Endothelial cell of umbilical vein (primary cell): ENCODE measurements around the gene OR9Q1. TPM values are rescaled to one million over a fixed set of nuclear protein-coding genes. Genes with fewer than 3 reads are reported as not detected.

ENCODE experiments used
- BruUV-seq: library from RNA; stranded (reverse); fragments of 400-500 nt; replicated peaks from 2 replicates; lab custom pipeline; 2021; lab: Mats Ljungman, UMichigan
- CTCF ChIA-PET: fragments of 300-600, 350-600 bp; sonication (Branson Sonifier 250); formaldehyde crosslinking; loops from one replicate; lab custom pipeline; 2021; ENCODE audit warnings: antibody characterized with exemption, inconsistent platforms; lab: Charles Lee
- POLR2A ChIA-PET: fragments of 300-600, 350-600 bp; sonication (Branson Sonifier 250); formaldehyde crosslinking; loops from one replicate; lab custom pipeline; 2021; ENCODE audit warnings: antibody characterized with exemption, inconsistent platforms; lab: Charles Lee
- DNase-seq: peaks from one replicate; pipeline ENCODE4 v3.0.0-alpha.2; 2011; ENCODE audit warnings: low read depth, low spot score
- FAIRE-seq: peaks from 2 replicates; lab custom pipeline; 2011; peaks lifted over from hg19 to GRCh38; lab: Jason Lieb, UNC
- H2AFZ ChIP-seq: 2 replicates; pipeline ENCODE4 v1.6.0; 2012; ENCODE audit warnings: low read depth, low read length, control low read depth, inconsistent platforms
- H3K27ac ChIP-seq: 2 replicates; pipeline ENCODE4 v1.5.1; 2011; ENCODE audit warnings: low read depth, mild to moderate bottlenecking, control low read depth, low read length, moderate library complexity; ENCODE audit not compliant: insufficient read depth
- H3K27me3 ChIP-seq, 2 experiments: 2 replicates each; pipeline versions ENCODE4 v1.6.0 to v1.6.1; 2011; ENCODE audit warnings: low read length in 2 of 2, mixed read lengths in 1 of 2; ENCODE audit not compliant: control insufficient read depth in 2 of 2, insufficient read depth in 2 of 2
- H3K36me3 ChIP-seq, 2 experiments: 2 replicates in 1 of 2; 3 replicates in 1 of 2; pipeline ENCODE4 v1.5.1; 2011; ENCODE audit warnings: low read length in 2 of 2, mild to moderate bottlenecking in 1 of 2, moderate library complexity in 1 of 2; ENCODE audit not compliant: control insufficient read depth in 2 of 2, insufficient read depth in 2 of 2; ENCODE audit errors: extremely low read depth in 1 of 2
- H3K4me1 ChIP-seq: 3 replicates; pipeline ENCODE4 v1.5.1; 2011; ENCODE audit warnings: mild to moderate bottlenecking, low read length; ENCODE audit not compliant: control insufficient read depth, insufficient read depth; ENCODE audit errors: extremely low read depth
- H3K4me2 ChIP-seq: 2 replicates; pipeline ENCODE4 v1.6.1; 2011; ENCODE audit warnings: low read length, control low read depth, mixed read lengths; ENCODE audit not compliant: insufficient read depth
- H3K4me3 ChIP-seq, 3 experiments: fragments of 200-600 bp in 1 of 3; sonication (generic), shearing (Covaris generic) in 1 of 3; replicated peaks in 1 of 3; 2 replicates each; pipeline ENCODE4 v1.5.1; 2011 to 2016; ENCODE audit warnings: control low read depth in 3 of 3, low read length in 3 of 3, mild to moderate bottlenecking in 2 of 3, inconsistent platforms in 1 of 3, low read depth in 1 of 3, moderate library complexity in 1 of 3; ENCODE audit not compliant: insufficient read depth in 1 of 3
- H3K79me2 ChIP-seq: 2 replicates; pipeline ENCODE4 v1.6.0; 2012; ENCODE audit warnings: low read length, inconsistent platforms; ENCODE audit not compliant: control insufficient read depth, insufficient read depth
- H3K9ac ChIP-seq: replicated peaks from 2 replicates; pipeline ENCODE3; 2011; ENCODE audit warnings: low read length, control low read depth; ENCODE audit not compliant: insufficient read depth; ENCODE audit errors: extremely low read depth
- H3K9me1 ChIP-seq: replicated peaks from 3 replicates; pipeline ENCODE4 v1.6.0; 2011; ENCODE audit warnings: mild to moderate bottlenecking, low read length; ENCODE audit not compliant: control insufficient read depth, insufficient read depth; ENCODE audit errors: extremely low read depth
- H3K9me3 ChIP-seq: replicated peaks from 2 replicates; pipeline ENCODE4 v1.5.1; 2012; ENCODE audit warnings: low read length, inconsistent platforms; ENCODE audit not compliant: control insufficient read depth, insufficient read depth
- H4K20me1 ChIP-seq: replicated peaks from 2 replicates; pipeline ENCODE3; 2011; ENCODE audit warnings: mild to moderate bottlenecking, low read length; ENCODE audit not compliant: control insufficient read depth, insufficient read depth; ENCODE audit errors: extremely low read depth
- CTCF ChIP-seq, 2 donors: IDR thresholded peaks; 1 replicate in 1 of 2; 2 replicates in 1 of 2; pipeline ENCODE4 v1.5.1; 2011; ENCODE audit warnings: low read length in 2 of 2, mild to moderate bottlenecking in 2 of 2, moderate library complexity in 2 of 2, control low read depth in 1 of 2, inconsistent platforms in 1 of 2, low read depth in 1 of 2; ENCODE audit not compliant: insufficient read depth in 1 of 2; ENCODE audit errors: extremely low read depth in 1 of 2
- EZH2 ChIP-seq: IDR thresholded peaks from 2 replicates; pipeline ENCODE4 v1.6.1; 2012; ENCODE audit warnings: borderline replicate concordance, low read depth, mild to moderate bottlenecking, moderate library complexity, low read length, inconsistent platforms; ENCODE audit not compliant: severe bottlenecking
- FOS ChIP-seq: IDR thresholded peaks from 2 replicates; pipeline ENCODE4 v1.6.1; 2011; ENCODE audit warnings: mild to moderate bottlenecking, low read length, moderate library complexity, borderline replicate concordance; ENCODE audit not compliant: insufficient read depth
- GATA2 ChIP-seq: IDR thresholded peaks from 2 replicates; pipeline ENCODE4 v1.7.0; 2011; ENCODE audit warnings: low read depth, mild to moderate bottlenecking, moderate library complexity, mixed read lengths, low read length; ENCODE audit not compliant: insufficient read length, insufficient read depth
- JUN ChIP-seq: IDR thresholded peaks from 2 replicates; pipeline ENCODE4 v1.6.1; 2011; ENCODE audit warnings: borderline replicate concordance, low read depth; ENCODE audit not compliant: insufficient read length, insufficient read depth
- MYC ChIP-seq: IDR thresholded peaks from one replicate; pipeline ENCODE4 v1.6.1; 2011; ENCODE audit warnings: mild to moderate bottlenecking, low read depth, low read length
- POLR2A ChIP-seq: IDR thresholded peaks from 2 replicates; pipeline ENCODE4 v1.6.1; 2012; ENCODE audit warnings: low read depth, mild to moderate bottlenecking, control low read depth, low read length
- POLR2AphosphoS5 ChIP-seq: IDR thresholded peaks from 2 replicates; pipeline ENCODE4 v1.6.1; 2012; ENCODE audit warnings: low read depth, mild to moderate bottlenecking, control low read depth, low read length, moderate library complexity; ENCODE audit not compliant: insufficient read depth
- dilution Hi-C: fragments of 300-500 bp; cut with MboI; formaldehyde crosslinking; loops from one replicate; pipeline ENCODE4 v1.15.0; 2019; ENCODE audit warnings: low sequenced_read_pairs; ENCODE audit not compliant: extremely low pct_ligation_motif_present
- intact Hi-C: fragments of 100-400 bp; cut with micrococcal nuclease; formaldehyde crosslinking; loops from one replicate; pipeline ENCODE4 v1.10.0; 2022
- polyA plus RNA-seq, 4 experiments: library from polyadenylated mRNA; depleted of rRNA in 3 of 4; stranded (reverse) in 3 of 4; unstranded in 1 of 4; fragments of >200 nt; gene quantifications; 2 replicates each; pipeline versions ENCODE4 v1.2.1 to v1.2.3, GENCODE V29; 2011 to 2012; ENCODE audit warnings: missing spikeins in 1 of 4
- total RNA-seq: library from RNA; stranded (reverse); gene quantifications from 2 replicates; pipeline ENCODE4 v1.2.3, GENCODE V29; 2021
- TF ChIP-seq, protein P1 (sequence below): IDR thresholded peaks from 2 replicates; pipeline ENCODE4 v1.6.1; 2011; ENCODE audit not compliant: insufficient read depth, insufficient read length

The OR9Q1 gene
- total and polyA plus RNA-seq, 2 donors (not counting 3 experiments of a cell fraction or from before 2014, with no cell fraction given) = not detected

GRCh38 chr11:58134151-58134550 is 110.5 kb downstream of the OR9Q1 start:
- CTCF ChIA-PET = no interaction called here
- Histone ChIP-seq H3K9ac (no peak overlapping the region), H3K9me3 (no peaks in the 10 kb centered on the region), H2AFZ (no peak overlapping the region), H4K20me1 (no peaks in the 10 kb centered on the region), H3K4me3 (no peak overlapping the region), H3K27ac (no peak overlapping the region), H3K79me2 (no peaks in the 10 kb centered on the region), H3K4me1 (no peaks in the 10 kb centered on the region), H3K4me2 (no peak overlapping the region), H3K27me3 (no peaks in the 10 kb centered on the region), H3K36me3 (no peaks in the 10 kb centered on the region), H3K9me1 (no peaks in the 10 kb centered on the region)
- POLR2A ChIA-PET = no interaction called here
- FAIRE-seq = no peak
- intact Hi-C loops = no loop called here
- TF ChIP-seq POLR2A (no peak), MYC (no peak), FOS (no peak), GATA2 (no peak), CTCF (IDR thresholded peaks at IDR 0.05; ENCODE audit: extremely low read depth in 1 of 2, insufficient read depth in 1 of 2, low read depth in 1 of 2, low read length in 2 of 2) (no peak), JUN (no peak), POLR2AphosphoS5 (no peak), EZH2 (no peak)
- TF ChIP-seq, protein P1, sequence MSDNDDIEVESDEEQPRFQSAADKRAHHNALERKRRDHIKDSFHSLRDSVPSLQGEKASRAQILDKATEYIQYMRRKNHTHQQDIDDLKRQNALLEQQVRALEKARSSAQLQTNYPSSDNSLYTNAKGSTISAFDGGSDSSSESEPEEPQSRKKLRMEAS = no peak
- no TSS peak for BruUV-seq
- DNase-seq = no peak
- dilution Hi-C loops = no loop called here
